H1 (cell line): ENCODE results near the gene ZDHHC1. TPM values are rescaled to one million over a fixed set of nuclear protein-coding genes. Genes with fewer than 3 reads are reported as not detected.

ENCODE experiments used
- ATF2 ChIP-seq: IDR thresholded peaks from 2 replicates; pipeline ENCODE4 v1.6.1; 2012; ENCODE audit warnings: low read length, inconsistent platforms
- CHD1 ChIP-seq: IDR thresholded peaks from 2 replicates; pipeline ENCODE4 v1.6.1; 2012; ENCODE audit warnings: low read depth, low read length, improper control_type of control experiment
- CREB1 ChIP-seq: IDR thresholded peaks from 2 replicates; pipeline ENCODE4 v1.6.1; 2012; ENCODE audit warnings: inconsistent platforms
- POLR2AphosphoS5 ChIP-seq: IDR thresholded peaks from 2 replicates; pipeline ENCODE4 v1.6.1; 2011; ENCODE audit warnings: low read depth, low read length
- SAP30 ChIP-seq: fragments of 300-600 bp; sonication (generic); IDR thresholded peaks from 2 replicates; pipeline ENCODE4 v1.7.1; 2012; ENCODE audit warnings: low read length, moderate library complexity, mild to moderate bottlenecking, inconsistent platforms; ENCODE audit not compliant: insufficient read depth, insufficient replicate concordance
- SIN3A ChIP-seq, 2 experiments: IDR thresholded peaks in 1 of 2; conservative IDR thresholded peaks in 1 of 2; 2 replicates each; pipeline ENCODE4 v1.6.1; 2011 to 2012; ENCODE audit warnings: low read length in 2 of 2, improper control_type of control experiment in 1 of 2, low read depth in 1 of 2, mild to moderate bottlenecking in 1 of 2
- SUZ12 ChIP-seq: fragments of 200-600 bp; sonication (generic); IDR thresholded peaks from 2 replicates; pipeline ENCODE4 v1.6.1; 2012; ENCODE audit warnings: mild to moderate bottlenecking, inconsistent platforms, low read length, moderate library complexity, mixed read lengths
- YY1 ChIP-seq: IDR thresholded peaks from 2 replicates; pipeline ENCODE4 v1.6.1; 2011; ENCODE audit warnings: low read depth, mild to moderate bottlenecking, low read length
- polyA plus RNA-seq, 7 experiments: library from polyadenylated mRNA; depleted of rRNA in 3 of 7; stranded (reverse) in 5 of 7; unstranded in 2 of 7; fragments of >200 nt in 5 of 7; fragments of 200-250 nt in 2 of 7; gene quantifications; 1 replicate in 5 of 7; 2 replicates in 1 of 7; 4 replicates in 1 of 7; pipeline versions ENCODE4 v1.2.1 to v1.2.3, GENCODE V29; 2011 to 2013; ENCODE audit warnings: missing spikeins in 2 of 7, mixed read lengths in 2 of 7
- total RNA-seq: library from RNA; stranded (reverse); fragmentation: NEBNext Ultra II Directional; extraction: Animal tissue kit (Norgen Biotek cat#: 25700); gene quantifications from 2 replicates; pipeline ENCODE4 v1.2.1, GENCODE V29; 2021

Gene ZDHHC1
- total and polyA plus RNA-seq, 2 of the 8 experiments (the other 6 are each of a cell fraction or from before 2014, with no cell fraction given): 3.1 to 4.9 TPM

- TF ChIP-seq ATF2 (no peak), POLR2AphosphoS5 (no peak), CREB1 (no peak), SIN3A (conservative IDR thresholded peaks at IDR 0.05 in 1 of 2, IDR thresholded peaks at IDR 0.05 in 1 of 2; ENCODE audit: low read depth in 1 of 2, low read length in 2 of 2) (no peak), YY1 (no peak), CHD1 (no peak), SAP30 (no peak), SUZ12 (no peak)
Observed at GRCh38 chr16:67389911-67390815, 26.1 kb downstream of the ZDHHC1 start (continued).
